HL-60/S4 treated with retinoic acid at 250 ng/mL for 4 days and 3 days (cell line): Measurements from ENCODE around the gene PSD.

Experiments
- in situ Hi-C: fragments of 300-500 bp; cut with MboI; formaldehyde crosslinking; loops from 2 replicates; pipeline ENCODE4 v1.7.0; 2022; ENCODE audit warnings: low sequenced_read_pairs

Gene PSD

DNA sequence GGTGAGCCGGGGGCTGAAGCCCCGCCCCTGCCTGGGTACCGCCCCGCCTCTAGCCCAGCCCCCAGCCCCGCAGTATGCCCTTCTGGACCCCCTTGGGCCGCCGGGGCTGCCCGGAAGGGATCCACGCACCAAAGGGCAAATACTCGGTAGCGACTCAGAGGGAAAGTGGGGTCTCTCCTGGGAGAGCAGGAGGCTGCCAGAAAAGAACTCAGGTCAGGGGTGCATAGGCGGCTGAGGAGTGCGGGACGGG lies 2.8 kb upstream of the PSD start:
- in situ Hi-C loops: no loop called here

- in situ Hi-C loops: no loop called here
These were observed 2.3 kb upstream of the PSD start, which contains the start of gene FBXL15 for GRCh38 chr10:102420714-102421506. Gene FBXL15 (plus strand): TSS chr10:102420836. CDS start chr10:102421130, 294 bp downstream.

DNA sequence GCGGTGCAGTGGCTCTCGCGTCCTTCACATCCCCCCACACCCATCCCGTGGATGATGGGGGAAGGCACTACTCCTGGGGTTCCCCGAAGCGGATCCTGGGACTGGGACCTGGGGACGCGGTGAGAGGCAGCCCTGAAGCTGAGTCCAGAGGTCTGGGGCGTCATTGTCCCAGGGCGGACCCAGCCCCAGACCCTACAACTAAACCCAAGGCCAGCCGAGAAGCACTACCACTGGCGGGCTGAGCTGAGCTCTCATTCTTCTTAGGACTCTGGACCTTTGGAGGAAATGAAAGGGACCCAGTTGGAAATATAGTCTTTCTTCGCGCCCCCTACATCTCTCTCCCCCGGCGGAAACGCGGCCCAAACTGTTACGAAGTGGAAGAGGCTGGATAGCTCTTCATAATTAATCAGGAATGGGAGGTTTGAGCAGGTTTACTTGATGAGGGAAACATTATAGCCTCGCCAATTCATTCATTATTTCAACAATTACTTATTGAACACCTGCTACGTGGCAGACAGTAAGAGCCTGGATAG lies 1.7 kb upstream of the PSD start:
- in situ Hi-C loops: no loop called here

DNA sequence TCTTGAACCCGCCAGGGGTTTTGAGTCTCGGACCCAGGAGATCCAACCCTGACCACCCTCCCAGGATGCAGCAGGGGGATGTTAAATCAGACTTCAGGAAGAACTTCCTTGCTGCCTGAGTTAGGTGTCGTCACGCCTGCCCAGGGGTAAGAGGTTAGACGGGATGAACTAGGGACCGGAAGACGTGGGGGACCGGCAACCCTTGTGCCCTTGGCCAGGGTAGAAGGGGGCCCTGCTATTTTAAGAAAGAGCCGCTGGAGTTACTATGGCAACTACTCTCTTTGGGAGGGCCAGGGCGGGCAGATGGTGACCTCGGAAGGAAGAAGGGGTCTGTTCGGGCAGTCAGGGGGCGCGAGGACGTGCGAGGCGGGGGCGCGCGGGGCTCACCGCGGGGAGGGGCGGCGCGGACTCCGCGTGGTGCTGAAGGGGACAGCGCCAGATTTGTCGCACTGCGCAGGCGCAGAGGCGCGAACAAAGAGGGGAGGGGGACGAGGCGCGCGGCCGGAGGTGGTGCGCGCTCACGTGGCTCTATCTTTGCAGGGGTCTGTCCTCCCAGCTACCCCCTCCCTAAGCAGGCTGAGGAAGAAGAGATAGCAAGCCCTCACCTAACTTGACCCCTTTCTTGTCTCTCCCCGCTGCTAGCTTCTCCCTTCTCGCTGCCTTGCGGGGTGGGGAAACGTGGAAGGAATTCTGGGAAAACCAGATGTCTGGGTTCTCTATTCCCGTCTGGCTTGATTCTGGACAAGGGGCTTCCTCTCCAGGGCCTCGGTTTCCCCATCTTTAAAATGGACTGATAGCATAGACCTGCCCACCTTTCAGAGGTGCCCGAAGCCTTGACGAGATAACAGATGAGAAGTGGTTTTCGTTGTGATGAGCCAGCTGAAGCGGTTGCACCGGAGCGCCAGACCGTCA lies 940 bp upstream of the PSD start:
- in situ Hi-C loops: no loop called here

DNA sequence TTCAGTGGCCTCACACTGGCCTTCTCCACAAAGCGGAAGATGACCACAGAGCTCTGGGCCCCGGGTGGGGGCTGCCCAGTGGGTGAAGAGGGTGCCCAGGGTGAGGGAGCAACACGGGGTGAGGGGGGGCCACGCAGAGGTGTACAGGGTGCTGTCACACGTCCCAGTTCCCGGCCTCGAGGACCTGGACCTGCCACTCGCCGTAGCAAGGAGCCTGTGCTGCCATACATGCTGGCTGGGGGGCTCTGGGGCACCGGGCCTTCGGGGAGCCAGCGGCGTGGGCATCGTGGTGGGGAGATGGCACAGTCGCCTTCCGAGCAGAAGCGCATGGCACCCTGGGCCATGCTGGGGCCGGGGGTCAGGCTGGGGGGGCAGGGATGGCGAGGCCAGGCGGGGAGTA lies 1.9 kb downstream of the PSD start:
- in situ Hi-C loops: no loop called here

DNA sequence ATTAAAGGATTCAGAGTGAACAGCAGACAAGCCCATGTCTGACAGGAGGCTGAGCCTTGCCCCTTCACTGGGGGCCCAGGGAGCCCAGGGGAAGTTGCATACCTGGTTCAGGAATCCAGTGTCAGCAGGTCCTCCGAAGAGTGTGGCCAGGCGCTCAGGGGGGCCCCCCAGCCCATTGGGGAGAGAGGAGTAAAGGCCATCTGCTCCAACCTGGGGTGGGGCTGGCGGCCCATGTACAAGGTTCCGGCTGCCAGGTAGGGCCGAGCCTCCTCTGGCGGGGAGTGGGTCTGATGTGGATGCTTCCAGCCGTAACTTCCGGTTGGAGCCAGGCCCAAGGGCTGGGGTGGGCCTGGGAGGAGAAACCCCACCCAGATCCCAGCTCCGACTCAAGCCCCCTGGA lies 2.3 kb downstream of the PSD start:
- in situ Hi-C loops: no loop called here

DNA sequence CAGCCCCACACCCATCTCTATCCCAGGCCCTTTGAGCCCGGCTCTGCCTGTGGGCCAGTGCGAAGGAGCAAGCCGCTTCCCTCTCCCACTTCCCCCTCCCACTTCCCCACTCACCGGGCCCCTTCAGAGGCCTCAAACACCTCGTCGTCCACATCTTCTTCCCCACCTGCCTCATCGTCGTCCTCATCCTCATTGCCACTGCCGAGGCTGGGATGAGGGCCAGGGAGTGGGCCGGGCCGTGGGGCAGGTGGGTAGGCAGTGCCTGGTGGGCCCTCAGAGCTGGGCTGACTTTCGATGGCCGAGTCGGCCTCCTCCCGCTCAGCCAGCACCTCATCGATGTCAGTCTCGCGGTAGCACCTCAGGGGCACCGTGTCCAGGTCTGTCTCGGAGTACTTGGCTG lies 3.8 kb downstream of the PSD start:
- in situ Hi-C loops: no loop called here

GRCh38 chr10:102413806-102414561 lies 4.6 kb downstream of the PSD start:
- in situ Hi-C loops: no loop called here

- in situ Hi-C loops: no loop called here
These were observed 5.4 kb downstream of the PSD start for GRCh38 chr10:102413053-102413705.

GRCh38 chr10:102412293-102412692 lies 6.3 kb downstream of the PSD start:
- in situ Hi-C loops: no loop called here

- in situ Hi-C loops: no loop called here
These were observed 7.0 kb downstream of the PSD start for GRCh38 chr10:102411341-102412255.

DNA sequence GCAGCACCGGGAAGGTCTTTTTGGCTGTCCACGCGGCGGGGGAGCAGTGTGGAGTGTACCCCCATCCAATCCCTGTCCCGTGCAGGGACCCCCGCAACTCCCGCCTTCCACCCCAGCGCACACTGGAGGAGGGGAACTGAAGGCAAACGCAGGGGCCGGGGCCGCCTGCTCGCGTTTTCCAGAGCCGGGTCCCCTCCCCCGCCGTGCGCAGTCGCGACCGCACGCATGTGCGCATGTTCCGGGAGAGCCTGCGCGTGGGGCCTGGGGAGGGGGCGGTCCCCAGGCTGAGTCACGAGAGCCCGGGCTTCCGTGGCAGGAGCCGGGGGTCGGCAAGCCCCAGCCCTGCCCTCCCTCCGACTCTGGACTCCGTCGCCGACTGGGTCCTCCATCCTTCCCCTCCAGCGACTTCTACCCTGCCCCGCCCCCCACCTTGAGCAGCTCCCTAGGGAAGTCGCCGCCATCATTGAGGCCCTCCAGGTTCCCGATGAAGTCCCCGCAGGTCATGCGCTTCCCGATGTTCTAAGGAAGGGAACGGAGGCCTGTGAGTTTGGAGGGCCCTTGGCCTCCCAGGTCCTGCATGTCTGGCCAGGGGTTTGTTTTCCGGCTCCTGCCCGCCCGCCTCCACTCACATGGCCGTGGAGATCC lies 8.0 kb downstream of the PSD start:
- in situ Hi-C loops: no loop called here

GRCh38 chr10:102409604-102410428 lies 8.8 kb downstream of the PSD start:
- in situ Hi-C loops: no loop called here

DNA sequence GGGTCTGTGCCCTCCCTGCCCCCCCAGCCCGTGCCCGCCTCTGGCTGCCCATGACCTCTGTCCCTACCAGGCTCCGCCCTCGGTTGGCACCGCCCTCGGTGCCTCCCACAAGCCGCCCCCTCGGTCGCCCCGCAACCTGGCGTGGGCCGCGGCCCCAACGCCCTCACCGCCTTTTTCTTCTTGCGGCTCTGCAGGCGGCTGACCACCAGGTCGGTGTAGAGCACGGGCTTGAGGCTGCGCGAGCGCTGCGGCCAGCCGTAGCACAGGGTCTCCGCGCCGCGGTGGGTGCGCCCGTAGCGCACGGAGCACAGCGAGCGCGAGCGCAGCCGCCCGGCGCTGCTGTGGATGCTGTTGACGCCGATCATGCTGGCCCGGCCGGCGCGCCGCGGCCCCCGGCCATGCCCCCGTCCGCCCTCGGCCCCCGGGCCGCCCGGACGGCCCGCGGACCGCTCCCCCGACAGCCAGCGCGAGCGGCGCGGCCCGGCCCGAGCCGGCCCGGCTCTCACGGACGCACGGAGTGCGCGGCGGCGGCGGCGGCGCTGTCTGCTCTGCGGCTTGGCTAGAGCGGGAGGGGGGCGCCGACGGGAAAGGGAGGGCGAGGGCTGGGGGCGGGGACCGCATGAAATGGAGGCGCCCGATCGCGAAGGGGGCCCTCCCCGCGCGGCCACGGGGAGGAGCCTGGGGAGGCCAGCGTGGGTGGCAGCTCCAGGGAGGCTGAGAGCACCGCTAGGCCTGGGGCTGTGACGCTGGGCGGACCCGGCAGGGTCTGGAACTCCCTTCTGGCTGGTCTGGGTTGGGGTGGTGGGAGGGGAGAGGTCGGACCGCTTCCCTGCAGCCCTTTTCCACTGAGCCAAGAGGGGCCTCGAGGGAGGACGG lies 9.6 kb downstream of the PSD start:
- in situ Hi-C loops: no loop called here

DNA sequence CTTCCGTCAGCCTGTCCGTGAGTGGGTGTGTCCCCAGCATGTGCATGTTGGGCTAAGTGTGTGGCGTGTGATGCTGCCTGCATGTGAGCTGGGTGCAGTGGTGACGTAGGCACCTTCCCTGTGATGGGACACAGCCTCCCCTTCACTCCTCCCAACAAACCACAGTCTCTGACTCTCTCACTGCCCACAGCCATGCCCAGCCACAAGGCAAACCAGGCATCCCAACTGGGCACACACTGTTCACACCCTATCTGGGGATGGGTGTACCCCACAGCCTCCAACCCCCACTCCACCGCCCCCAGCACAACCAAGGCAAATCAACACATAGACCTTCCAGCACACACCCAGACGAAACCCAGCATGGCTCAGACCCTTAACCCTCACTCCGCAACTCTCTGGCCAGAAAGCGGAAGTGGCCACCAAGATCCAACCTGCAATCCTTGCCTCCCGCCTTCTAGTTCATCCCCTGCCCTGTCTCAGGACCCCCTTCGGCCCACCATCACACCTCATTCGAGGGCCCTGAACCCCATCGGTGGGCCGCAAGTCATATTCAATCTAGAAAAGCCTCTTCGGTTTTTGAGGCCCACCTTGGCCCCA lies 10.4 kb downstream of the PSD start:
- in situ Hi-C loops: no loop called here

DNA sequence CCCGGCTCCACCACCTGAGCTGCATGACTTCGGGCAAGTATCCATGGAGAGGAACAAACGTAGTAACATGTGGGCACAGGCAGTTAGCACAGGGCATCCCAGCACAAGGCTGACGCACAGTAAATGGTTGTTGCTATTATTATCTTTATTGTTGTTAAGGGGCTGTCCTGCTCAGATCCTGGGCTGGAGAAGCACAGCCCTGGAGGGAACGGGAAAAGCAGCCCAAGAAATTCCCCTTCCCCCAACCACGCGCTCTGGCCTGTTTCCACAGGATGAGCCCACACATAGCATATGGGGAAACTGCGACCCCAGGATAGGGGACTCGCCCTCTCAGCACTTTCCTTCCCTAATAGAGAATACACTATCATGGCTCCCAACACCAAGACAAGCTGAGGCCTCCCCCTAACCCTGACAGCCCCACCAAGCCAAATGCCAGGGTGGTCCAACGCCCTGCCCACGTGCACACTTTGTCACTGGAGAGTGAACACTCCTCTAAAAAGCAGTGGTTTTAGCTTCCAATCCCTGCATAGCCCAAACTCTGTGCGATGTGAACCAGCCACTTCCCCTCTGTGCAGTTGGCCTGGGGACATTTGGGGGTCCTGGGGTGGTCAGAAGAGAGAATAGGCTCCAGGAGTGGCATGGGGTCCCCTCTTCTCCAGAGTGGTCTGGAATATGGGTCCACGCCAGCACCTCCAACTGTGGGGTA lies 11.0 kb downstream of the PSD start:
- in situ Hi-C loops: no loop called here
